A673 (cell line): Measurements from ENCODE around the gene VPS4B.

Experiments
- CTCF ChIP-seq: fragments of 300-800, 200-600 bp; sonication (generic); conservative IDR thresholded peaks from 2 replicates; pipeline ENCODE4 v1.5.1; 2017; ENCODE audit warnings: low read depth, mild to moderate bottlenecking, antibody characterized with exemption, low read length, moderate library complexity, mixed read lengths
- EZH2 ChIP-seq: fragments of 200-600 bp; sonication (generic); IDR thresholded peaks from 2 replicates; pipeline ENCODE4 v1.6.1; 2017; ENCODE audit warnings: borderline replicate concordance, low read depth, mild to moderate bottlenecking, mixed read lengths, antibody characterized with exemption, low read length; ENCODE audit not compliant: poor library complexity, severe bottlenecking

- TF ChIP-seq CTCF (no peak), EZH2 (no peak)
Observed at GRCh38 chr18:63365876-63366212, 56.4 kb downstream of the VPS4B start.
